DMS79 treated with DMSO at 0.1 percent for 48 hours (cell line): ENCODE data around the gene BSPH1.
"Not testable (repeated sequence)": the region's sequence is repeated elsewhere in the genome, so short reads cannot be mapped to it uniquely, and the experiment has no call there.

Experiments used
- DNase-seq: peaks from one replicate; lab custom pipeline; 2025; lab: John Stamatoyannopoulos, UW

Gene BSPH1, protein sequence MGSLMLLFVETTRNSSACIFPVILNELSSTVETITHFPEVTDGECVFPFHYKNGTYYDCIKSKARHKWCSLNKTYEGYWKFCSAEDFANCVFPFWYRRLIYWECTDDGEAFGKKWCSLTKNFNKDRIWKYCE

DNA sequence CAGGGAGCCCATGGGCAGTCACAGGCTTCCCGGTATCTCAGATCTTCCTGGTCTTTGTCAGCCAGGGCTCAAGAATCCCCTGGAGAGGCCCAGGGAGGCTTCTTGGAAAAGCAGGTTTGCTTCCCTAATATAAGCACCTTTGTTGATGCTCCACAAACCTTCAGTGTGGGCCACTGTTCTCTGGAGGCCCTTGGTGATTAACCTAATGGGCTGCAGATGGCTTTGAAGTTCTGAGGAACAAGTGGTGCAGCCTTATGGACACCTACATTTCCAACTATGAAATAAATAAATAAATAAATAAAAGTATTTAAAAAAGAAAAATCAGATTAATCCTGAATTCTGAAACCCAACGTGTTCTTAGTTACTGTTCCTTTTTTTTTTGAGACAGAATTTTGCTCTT lies at the start of gene BSPH1:
TSS of gene BSPH1 (minus strand) at position 101 of the 400 bp plus-strand sequence. CDS start at position 12, 89 bp downstream.
- no peak for DNase-seq

DNA sequence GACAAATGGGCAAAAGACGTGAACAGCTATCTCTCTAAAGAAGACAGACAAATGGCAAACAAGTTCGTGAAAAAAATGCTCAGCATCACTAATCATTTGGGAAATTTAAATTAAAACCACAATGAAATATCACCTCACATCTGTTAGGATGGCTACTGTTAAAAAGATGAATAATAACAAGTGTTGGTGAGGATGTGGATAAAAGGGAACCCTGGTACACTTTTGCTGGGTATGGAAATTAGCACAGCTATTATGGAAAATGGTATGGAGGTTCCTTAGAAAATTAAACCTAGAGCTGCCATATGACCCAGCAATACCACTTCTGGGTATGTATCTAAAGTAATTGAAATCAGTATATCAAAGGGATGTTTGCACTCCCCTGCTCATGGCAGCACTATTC lies 44.8 kb upstream of the BSPH1 start:
- DNase-seq, result no peak

DNA sequence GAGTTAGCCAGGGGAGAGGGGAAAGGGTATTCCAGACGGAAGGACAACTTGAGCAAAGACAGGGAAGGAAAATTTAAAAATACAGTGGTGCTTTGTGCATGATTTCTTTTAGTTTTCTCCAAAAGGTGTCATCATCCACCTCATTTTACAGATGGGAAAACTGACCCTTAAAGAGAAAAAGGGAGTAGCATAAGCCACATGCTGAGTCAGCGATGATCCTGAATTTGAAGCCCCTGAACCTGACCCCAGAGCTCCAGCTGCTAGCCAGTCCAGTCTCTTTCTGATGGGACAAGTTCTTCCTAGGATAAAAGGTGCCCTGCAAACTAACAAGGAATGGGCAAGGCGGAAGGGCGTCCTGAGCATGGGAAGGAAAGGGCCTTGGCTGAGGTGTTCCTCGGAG lies 41.6 kb upstream of the BSPH1 start:
- no peak for DNase-seq

DNA sequence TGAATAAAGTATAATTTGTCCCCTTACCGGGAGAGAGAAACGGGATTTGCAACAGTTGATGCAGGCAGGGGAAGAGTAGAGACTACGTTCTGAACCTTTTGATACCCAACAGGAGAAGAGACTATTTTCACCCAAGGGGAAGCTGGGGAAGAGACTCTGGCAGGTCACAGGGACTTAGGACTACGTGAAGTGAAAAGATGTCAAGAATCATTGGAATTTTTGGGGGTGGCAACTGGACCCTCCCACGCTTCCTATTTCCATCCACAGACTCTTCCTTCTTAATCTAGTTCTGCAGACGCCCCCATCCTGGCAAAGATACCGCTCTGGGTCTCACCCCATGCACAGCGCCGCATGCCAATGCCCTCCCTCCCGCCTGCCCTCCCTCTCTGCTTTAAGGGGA lies 38.1 kb upstream of the BSPH1 start:
- DNase-seq, result no peak

GRCh38 chr19:48029431-48029830 lies 37.5 kb upstream of the BSPH1 start:
- DNase-seq, result no peak

GRCh38 chr19:48025480-48025879 lies 33.5 kb upstream of the BSPH1 start:
- DNase-seq, result no peak

DNA sequence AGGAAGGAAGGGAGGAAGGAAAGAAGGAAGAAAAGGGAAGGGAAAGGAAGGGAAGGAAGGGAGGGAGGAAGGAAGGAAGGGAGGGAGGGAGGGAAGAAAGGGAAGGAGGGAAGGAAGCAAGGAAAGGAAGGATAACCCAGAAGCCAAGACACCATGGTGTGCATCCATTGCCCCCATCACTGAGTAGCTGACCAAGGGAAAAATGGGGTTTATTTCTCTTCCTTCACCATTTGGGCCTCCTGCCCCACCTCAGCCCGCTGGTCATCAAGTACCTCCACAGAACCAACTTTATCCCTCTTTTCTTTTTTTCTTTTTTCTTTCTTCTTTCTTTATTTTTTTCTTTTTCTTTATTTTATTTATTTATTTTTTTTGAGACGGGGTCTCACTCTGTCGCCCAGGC lies 31.5 kb upstream of the BSPH1 start:
- DNase-seq, result no peak

- DNase-seq, result no peak
These were observed 31.0 kb upstream of the BSPH1 start for GRCh38 chr19:48023011-48023410.

GRCh38 chr19:48020686-48021085 lies 28.7 kb upstream of the BSPH1 start:
- no peak for DNase-seq

GRCh38 chr19:48010932-48011758 lies 19.2 kb upstream of the BSPH1 start:
- DNase-seq, result no peak

DNA sequence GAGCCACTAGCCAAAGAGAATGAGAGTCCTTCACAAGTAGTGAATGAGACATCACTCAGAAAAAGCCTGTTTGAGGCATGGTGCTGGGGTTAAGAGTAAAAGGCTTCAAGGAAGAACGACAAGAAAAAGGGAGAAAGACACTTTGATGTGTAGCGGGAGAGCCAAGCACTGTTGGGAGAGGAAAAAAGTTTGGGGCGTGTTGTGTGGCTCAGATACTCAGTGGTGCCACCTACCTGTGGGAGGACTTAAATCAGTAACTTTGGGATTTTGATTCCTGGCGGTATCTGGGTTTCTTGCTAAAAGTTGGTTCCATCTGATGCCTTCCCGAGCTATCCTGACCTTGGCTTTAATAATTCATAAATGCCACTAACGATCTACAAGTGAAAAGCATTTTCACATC lies 14.8 kb upstream of the BSPH1 start:
- DNase-seq, result no peak

GRCh38 chr19:48004236-48004635 lies 12.3 kb upstream of the BSPH1 start:
- DNase-seq, result no peak

DNA sequence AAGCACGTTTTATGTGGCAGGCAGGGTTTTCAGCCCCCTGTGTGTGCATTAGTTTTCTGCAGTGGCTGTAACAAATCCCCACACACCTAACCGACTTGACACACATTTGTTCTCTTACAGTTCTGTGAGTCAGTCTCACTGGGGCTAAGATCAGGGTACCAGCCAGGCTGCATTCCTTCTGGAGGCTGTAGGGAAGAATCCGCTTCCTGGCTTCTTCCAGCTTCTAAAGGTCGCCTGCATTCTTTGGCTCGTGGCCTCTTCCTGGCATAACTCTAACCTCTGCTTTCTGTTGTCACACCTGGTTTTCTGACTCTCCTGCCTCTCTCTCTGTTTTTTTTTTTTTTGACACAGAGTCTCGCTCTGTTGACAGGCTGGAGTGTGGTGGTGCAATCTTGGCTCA lies 8.9 kb upstream of the BSPH1 start:
- DNase-seq, result no peak

DNA sequence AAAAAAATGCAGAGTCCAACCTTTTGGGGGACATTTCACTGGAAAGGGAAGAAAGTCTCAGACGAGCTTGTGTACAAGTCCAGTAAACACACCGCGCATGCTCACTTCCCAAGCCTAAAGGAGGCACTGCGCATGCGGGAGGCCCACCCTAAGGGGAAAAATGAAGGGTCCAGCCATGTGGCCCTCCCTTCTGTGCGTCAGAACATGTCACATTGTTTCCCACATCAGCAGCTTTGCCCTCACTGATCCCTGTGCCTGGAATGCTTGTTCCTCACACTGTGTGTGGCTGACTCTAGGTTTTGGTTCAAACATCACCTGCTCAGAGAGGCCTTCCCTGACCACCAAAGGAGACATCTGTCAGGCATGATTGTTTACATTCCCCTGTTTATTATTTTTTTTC lies 6.8 kb upstream of the BSPH1 start:
- DNase-seq, result no peak

DNA sequence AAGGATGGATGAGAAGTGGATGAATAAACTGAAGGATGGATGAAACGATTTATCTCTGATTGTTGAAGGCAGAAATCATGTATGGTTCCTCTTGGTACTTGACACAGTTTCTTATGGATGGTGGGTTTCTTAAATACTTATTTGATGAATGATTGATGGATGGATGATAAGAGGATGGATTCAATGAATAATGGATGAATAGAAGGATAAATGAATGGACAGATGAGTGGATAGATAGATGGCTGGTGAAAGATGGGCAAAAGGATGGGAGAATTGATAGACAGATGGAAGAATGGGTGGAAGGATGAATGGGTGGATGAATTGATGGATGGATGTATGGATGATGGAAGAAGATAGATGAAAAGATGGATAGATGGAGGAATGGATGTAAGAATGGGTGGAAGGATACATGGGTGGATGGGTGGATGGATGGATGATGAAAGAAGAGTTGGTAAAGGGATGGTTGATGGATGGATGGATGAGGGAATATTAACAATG lies 4.3 kb upstream of the BSPH1 start:
- DNase-seq, result no peak

DNA sequence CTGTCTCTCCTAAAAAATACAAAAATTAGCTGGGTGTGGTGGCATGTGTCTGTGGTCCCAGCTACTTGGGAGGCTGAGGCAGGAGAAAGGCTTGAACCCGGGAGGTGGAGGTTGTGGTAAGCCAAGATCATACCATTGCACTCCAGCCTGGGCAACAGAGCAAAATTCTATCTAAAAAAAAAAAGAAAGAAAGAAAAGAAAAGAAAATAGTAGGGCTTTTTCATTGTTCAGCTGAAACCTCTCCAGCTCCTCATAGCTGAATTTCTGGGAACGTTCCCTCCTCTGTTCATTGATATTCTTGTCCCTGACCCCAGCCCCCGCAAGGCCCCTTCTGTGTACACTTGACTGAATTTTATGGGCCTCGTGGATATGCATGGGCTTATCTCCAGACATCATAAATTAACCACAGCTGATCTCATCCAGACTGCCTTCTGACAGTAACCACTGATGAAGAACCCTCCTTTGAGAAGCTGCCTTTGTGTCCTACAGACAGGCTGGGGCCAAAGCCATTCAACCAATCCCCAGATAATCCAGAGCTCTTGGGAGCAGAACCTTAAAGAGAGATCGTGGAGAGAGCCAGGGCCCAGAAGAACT lies 2.3 kb upstream of the BSPH1 start, which contains the start of gene ELSPBP1:
TSS of gene ELSPBP1 (plus strand) at position 424 of the 594 bp plus-strand sequence. CDS start 14,036 bp downstream, outside the sequence.
- DNase-seq, result no peak

GRCh38 chr19:47991191-47991808 lies 670 bp downstream of the BSPH1 start:
- DNase-seq, result no peak

DNA sequence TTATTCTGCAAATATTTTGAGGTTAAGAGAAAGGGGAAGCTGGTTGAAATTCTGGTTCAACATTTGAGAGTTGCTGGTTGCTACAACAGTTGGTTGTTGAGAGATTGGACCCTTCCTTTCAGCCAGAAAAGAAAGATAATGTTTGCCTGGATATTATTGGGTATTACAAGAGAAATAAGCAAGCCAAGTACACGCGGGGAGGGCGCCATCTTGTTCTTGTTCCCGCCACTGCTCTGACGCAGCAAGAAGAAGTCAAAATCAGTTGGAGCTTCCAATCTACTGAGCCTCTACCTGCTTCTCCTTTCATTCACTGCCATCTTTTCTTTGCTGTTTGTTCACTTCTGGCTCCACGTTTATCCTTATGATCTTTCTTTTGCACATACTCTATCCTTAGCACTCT lies 18.4 kb downstream of the BSPH1 start:
- DNase-seq, result no peak

DNA sequence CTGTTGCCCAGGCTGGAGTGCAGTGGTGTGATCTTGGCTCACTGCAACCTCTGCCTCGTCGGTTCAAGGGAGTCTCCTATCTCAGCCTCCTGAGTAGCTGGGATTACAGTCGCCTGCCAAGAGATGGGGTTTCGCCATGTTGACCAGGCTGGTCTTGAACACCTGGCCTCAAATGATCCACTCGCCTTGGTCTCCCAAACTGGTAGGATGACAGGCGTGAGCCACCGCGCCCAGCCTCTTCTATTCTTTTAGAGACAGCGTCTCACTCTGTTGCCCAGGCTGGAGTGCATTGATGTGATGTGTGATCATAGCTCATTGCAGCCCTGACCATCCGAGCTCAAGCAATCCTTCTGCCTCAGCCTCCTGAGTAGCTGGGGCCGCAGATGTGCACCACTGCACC lies 36.0 kb downstream of the BSPH1 start:
- DNase-seq, result not testable (repeated sequence)

GRCh38 chr19:47952132-47952531 lies 39.8 kb downstream of the BSPH1 start:
- DNase-seq, result not testable (repeated sequence)

GRCh38 chr19:47949852-47950521 lies 42.0 kb downstream of the BSPH1 start:
- DNase-seq, result not testable (repeated sequence)

GRCh38 chr19:47928581-47928980 lies 63.4 kb downstream of the BSPH1 start:
- DNase-seq, result not testable (repeated sequence)
